ENCODE results near the gene WDR83.

DNA sequence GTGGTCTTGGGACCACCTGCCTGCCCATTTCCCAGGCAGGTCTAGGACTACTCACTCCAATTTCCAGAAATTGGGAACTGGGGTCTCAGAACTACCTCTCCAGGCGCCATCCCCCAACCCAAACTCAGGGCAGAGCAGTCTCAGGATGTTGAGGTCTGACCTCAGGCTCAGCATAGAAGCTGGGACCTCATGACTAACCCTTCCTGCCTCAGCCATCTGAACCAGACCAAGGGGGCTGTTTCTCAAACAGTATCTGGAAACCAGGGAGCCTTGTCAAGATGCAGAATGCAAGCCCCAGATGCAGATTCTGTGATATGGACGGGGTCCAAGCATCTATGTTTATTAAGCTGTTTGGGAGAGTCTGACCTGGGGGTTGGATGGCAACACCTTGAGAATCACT, 28.5 kb downstream of the WDR83 start:
- TF ChIP-seq, protein P1, sequence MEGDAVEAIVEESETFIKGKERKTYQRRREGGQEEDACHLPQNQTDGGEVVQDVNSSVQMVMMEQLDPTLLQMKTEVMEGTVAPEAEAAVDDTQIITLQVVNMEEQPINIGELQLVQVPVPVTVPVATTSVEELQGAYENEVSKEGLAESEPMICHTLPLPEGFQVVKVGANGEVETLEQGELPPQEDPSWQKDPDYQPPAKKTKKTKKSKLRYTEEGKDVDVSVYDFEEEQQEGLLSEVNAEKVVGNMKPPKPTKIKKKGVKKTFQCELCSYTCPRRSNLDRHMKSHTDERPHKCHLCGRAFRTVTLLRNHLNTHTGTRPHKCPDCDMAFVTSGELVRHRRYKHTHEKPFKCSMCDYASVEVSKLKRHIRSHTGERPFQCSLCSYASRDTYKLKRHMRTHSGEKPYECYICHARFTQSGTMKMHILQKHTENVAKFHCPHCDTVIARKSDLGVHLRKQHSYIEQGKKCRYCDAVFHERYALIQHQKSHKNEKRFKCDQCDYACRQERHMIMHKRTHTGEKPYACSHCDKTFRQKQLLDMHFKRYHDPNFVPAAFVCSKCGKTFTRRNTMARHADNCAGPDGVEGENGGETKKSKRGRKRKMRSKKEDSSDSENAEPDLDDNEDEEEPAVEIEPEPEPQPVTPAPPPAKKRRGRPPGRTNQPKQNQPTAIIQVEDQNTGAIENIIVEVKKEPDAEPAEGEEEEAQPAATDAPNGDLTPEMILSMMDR (IDR thresholded peaks at IDR 0.05): no peak
- TF ChIP-seq POLR2A (IDR thresholded peaks at IDR 0.05): no peak

All from adrenal gland (tissue), 5 donors.